NCI-H1436 treated with DMSO at 0.1 percent for 48 hours (cell line): ENCODE data around the gene TMEM59L.

Experiments
- DNase-seq: peaks from one replicate; lab custom pipeline; 2025; lab: John Stamatoyannopoulos, UW

The TMEM59L gene

GRCh38 chr19:18659281-18660050 is 46.8 kb downstream of the TMEM59L start:
- no peak for DNase-seq

- no peak for DNase-seq
These were observed 47.6 kb downstream of the TMEM59L start for GRCh38 chr19:18660051-18660910.

GRCh38 chr19:18660939-18661670 is 48.4 kb downstream of the TMEM59L start:
- DNase-seq, result no peak

GRCh38 chr19:18662972-18663732 is 50.5 kb downstream of the TMEM59L start:
- DNase-seq, result no peak

- no peak for DNase-seq
These were observed 51.4 kb downstream of the TMEM59L start for GRCh38 chr19:18663940-18664530.

GRCh38 chr19:18665771-18666202 is 53.1 kb downstream of the TMEM59L start:
- no peak for DNase-seq

- DNase-seq, result no peak
These were observed 53.6 kb downstream of the TMEM59L start for GRCh38 chr19:18666317-18666716.

GRCh38 chr19:18666784-18667183 is 54.1 kb downstream of the TMEM59L start:
- no peak for DNase-seq

- DNase-seq, result no peak
These were observed 55.0 kb downstream of the TMEM59L start for GRCh38 chr19:18667531-18668251.

GRCh38 chr19:18668252-18668631 is 55.6 kb downstream of the TMEM59L start:
- no peak for DNase-seq

GRCh38 chr19:18668744-18669523 is 56.3 kb downstream of the TMEM59L start:
- DNase-seq, result no peak

- DNase-seq, result no peak
These were observed 56.8 kb downstream of the TMEM59L start for GRCh38 chr19:18669524-18669817.

GRCh38 chr19:18669883-18670282 is 57.2 kb downstream of the TMEM59L start:
- DNase-seq, result no peak

GRCh38 chr19:18670312-18670711 is 57.6 kb downstream of the TMEM59L start:
- no peak for DNase-seq
